PC-9 (cell line): ENCODE results near the gene NUDT9.

Experiments used
- CTCF ChIP-seq: fragments of 200-600 bp; sonication (generic); conservative IDR thresholded peaks from 2 replicates; pipeline ENCODE4 v1.6.1; 2017; ENCODE audit warnings: mixed run types, antibody characterized with exemption, mild to moderate bottlenecking, moderate library complexity
- EZH2 ChIP-seq: fragments of 200-600 bp; sonication (generic); IDR thresholded peaks from 2 replicates; pipeline ENCODE4 v1.8.0; 2017; ENCODE audit warnings: antibody characterized with exemption, low read depth

DNA sequence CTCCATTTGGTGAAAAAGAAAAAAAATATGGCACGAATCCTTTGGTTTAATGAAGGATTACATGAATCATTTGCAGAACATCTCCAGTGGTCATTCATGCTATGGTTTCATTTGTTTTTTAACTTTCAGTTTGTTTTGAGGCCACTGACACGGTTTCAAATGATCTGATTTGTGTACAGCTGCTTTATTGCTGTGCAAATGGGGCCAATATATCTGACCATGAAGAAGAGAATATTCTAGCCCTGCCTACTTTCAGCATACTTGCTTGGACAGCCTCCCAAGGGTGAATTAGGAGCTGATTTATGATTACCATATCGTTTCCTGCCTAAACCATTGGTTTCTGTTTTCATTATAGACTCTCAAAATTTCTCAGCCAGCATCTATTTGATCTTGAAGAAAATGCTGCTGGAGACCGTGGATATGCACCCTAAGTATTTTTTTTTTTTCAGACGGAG is 76.1 kb downstream of the NUDT9 start:
- no peak for TF ChIP-seq CTCF
- no peak for TF ChIP-seq EZH2
